Measurements from ENCODE around the gene PTPRN2. TPM values are rescaled to one million over a fixed set of nuclear protein-coding genes. Genes with fewer than 3 reads are reported as not detected.
"Not testable (repeated sequence)": the region's sequence is repeated elsewhere in the genome, so short reads cannot be mapped to it uniquely, and the experiment has no call there.

Gene PTPRN2
- total and polyA plus RNA-seq, 2 donors = 1.7 to 1.9 TPM

GRCh38 chr7:158331826-158332450 is 255.7 kb downstream of the PTPRN2 start:
- 97% methylated on average over 18 of the region's 18 CpGs for WGBS
- H3K27me3 ChIP-seq (ENCODE audit: control insufficient read depth in 2 of 2, insufficient read depth in 1 of 2, low read length in 1 of 2); H3K27ac ChIP-seq (ENCODE audit: low read depth in 1 of 2, low read length in 1 of 2); H3K36me3 ChIP-seq (ENCODE audit: control insufficient read depth in 2 of 2, insufficient read depth in 2 of 2, low read length in 1 of 2); DNase-seq (ENCODE audit: low read depth in 6 of 9, low spot score in 9 of 9); H3K4me3 ChIP-seq (ENCODE audit: low read length in 2 of 2); H3K4me1 ChIP-seq (ENCODE audit: control insufficient read depth in 2 of 2, insufficient read depth in 2 of 2, low read length in 2 of 2): not testable (repeated sequence)
- H3K9me3 ChIP-seq (ENCODE audit: control insufficient read depth in 2 of 2, insufficient read depth in 1 of 2, low read length in 1 of 2) = peaks cover 2 to 35% of the 10 kb centered on the region in 2 donors

GRCh38 chr7:158329686-158330085 is 257.9 kb downstream of the PTPRN2 start:
- DNase-seq (ENCODE audit: low read depth in 6 of 9, low spot score in 9 of 9) = no peak
- H3K36me3 ChIP-seq (ENCODE audit: control insufficient read depth in 2 of 2, insufficient read depth in 2 of 2, low read length in 1 of 2) = no peaks in the 10 kb centered on the region
- no peaks in the 10 kb centered on the region for H3K4me1 ChIP-seq (ENCODE audit: control insufficient read depth in 2 of 2, insufficient read depth in 2 of 2, low read length in 2 of 2)
- no peaks in the 10 kb centered on the region for H3K27me3 ChIP-seq (ENCODE audit: control insufficient read depth in 2 of 2, insufficient read depth in 1 of 2, low read length in 1 of 2)
- no peak overlapping the region for H3K27ac ChIP-seq (ENCODE audit: low read depth in 1 of 2, low read length in 1 of 2)
- peaks cover 2 to 46% of the 10 kb centered on the region in 2 donors for H3K9me3 ChIP-seq (ENCODE audit: control insufficient read depth in 2 of 2, insufficient read depth in 1 of 2, low read length in 1 of 2)
- WGBS = 96% methylated on average over 13 of the region's 13 CpGs
- no peak overlapping the region for H3K4me3 ChIP-seq (ENCODE audit: low read length in 2 of 2)

GRCh38 chr7:158329014-158329610 is 258.5 kb downstream of the PTPRN2 start:
- no peaks in the 10 kb centered on the region for H3K36me3 ChIP-seq (ENCODE audit: control insufficient read depth in 2 of 2, insufficient read depth in 2 of 2, low read length in 1 of 2)
- no peak overlapping the region for H3K4me3 ChIP-seq (ENCODE audit: low read length in 2 of 2)
- 88% methylated on average over 28 of the region's 28 CpGs for WGBS
- no peaks in the 10 kb centered on the region for H3K4me1 ChIP-seq (ENCODE audit: control insufficient read depth in 2 of 2, insufficient read depth in 2 of 2, low read length in 2 of 2)
- no peak overlapping the region for H3K27ac ChIP-seq (ENCODE audit: low read depth in 1 of 2, low read length in 1 of 2)
- DNase-seq (ENCODE audit: low read depth in 6 of 9, low spot score in 9 of 9) = no peak
- peaks cover 2 to 51% of the 10 kb centered on the region in 2 donors for H3K9me3 ChIP-seq (ENCODE audit: control insufficient read depth in 2 of 2, insufficient read depth in 1 of 2, low read length in 1 of 2)
- no peaks in the 10 kb centered on the region for H3K27me3 ChIP-seq (ENCODE audit: control insufficient read depth in 2 of 2, insufficient read depth in 1 of 2, low read length in 1 of 2)

DNA sequence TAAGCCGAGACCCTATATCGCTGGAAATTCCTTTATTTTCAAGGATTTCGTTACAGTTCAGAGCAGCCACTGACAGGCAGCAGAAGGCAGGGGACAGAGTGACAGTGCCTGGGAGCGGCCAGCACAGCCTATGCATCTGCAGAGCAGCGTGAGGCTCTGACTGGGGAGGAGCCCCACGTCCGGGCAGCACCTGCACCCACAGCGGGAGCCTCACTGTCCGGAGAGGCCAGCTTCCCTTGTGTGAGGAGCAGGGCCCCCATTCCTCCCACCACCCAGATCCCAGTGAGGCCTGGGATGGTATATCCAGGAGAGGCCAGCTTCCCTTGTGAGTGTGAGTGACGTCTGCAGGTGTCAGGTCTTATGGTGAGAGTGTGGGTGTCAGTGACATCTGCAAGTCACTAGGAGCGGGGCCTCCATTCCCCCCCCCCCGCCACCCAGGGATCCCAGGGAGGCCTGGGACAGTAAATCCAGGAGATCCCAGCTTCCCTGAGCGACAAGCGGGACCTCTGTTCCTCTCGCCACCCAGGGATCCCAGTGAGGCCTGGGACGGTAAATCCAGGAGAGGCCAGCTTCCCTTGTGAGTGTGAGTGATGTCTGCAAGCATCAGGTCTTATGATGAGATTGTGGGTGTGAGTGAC is 259.1 kb downstream of the PTPRN2 start:
- WGBS = 88% methylated on average over 16 of the region's 16 CpGs
- Histone ChIP-seq H3K4me1 (ENCODE audit: control insufficient read depth in 2 of 2, insufficient read depth in 2 of 2, low read length in 2 of 2) (no peaks in the 10 kb centered on the region), H3K36me3 (ENCODE audit: control insufficient read depth in 2 of 2, insufficient read depth in 2 of 2, low read length in 1 of 2) (no peaks in the 10 kb centered on the region), H3K9me3 (ENCODE audit: control insufficient read depth in 2 of 2, insufficient read depth in 1 of 2, low read length in 1 of 2) (peaks cover 2 to 56% of the 10 kb centered on the region in 2 donors), H3K27ac (ENCODE audit: low read depth in 1 of 2, low read length in 1 of 2) (no peak overlapping the region), H3K4me3 (ENCODE audit: low read length in 2 of 2) (no peak overlapping the region), H3K27me3 (ENCODE audit: control insufficient read depth in 2 of 2, insufficient read depth in 1 of 2, low read length in 1 of 2) (no peaks in the 10 kb centered on the region)
- DNase-seq (ENCODE audit: low read depth in 6 of 9, low spot score in 9 of 9) = no peak

DNA sequence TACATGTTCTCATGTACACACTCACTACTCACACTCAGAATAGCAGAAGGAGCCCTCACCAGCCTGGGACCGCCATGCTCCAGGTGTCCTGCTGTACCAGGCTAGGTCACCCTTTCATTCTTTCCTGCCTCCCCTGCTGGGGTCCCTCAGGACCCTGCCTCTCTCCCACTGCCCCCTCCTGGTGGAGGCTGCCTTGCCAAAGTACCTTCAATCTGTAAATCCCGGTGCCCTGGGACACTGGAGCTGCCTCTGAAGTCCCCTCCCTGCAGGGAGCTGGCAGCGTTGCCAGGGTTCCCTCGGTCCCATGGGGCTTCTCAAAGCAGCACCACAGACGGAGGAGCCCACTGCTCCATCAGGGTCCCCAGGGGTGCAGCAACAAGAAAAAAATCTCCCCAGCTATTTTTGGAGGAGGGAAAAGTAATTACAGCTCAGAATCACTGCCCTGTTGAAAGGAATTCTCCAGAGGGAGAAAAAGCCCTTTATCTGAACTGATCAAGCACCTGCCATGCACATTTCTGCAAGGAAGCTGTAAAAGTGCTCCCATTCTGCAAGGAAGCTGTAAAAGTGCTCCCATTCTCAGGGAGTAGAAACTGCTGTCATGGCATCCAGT is 259.9 kb downstream of the PTPRN2 start:
- WGBS = 72% methylated on average over 5 of the region's 5 CpGs
- no peaks in the 10 kb centered on the region for H3K4me1 ChIP-seq (ENCODE audit: control insufficient read depth in 2 of 2, insufficient read depth in 2 of 2, low read length in 2 of 2)
- no peak for DNase-seq (ENCODE audit: low read depth in 6 of 9, low spot score in 9 of 9)
- peaks cover 2 to 63% of the 10 kb centered on the region in 2 donors for H3K9me3 ChIP-seq (ENCODE audit: control insufficient read depth in 2 of 2, insufficient read depth in 1 of 2, low read length in 1 of 2)
- no peaks in the 10 kb centered on the region for H3K36me3 ChIP-seq (ENCODE audit: control insufficient read depth in 2 of 2, insufficient read depth in 2 of 2, low read length in 1 of 2)
- H3K4me3 ChIP-seq (ENCODE audit: low read length in 2 of 2) = no peak overlapping the region
- H3K27me3 ChIP-seq (ENCODE audit: control insufficient read depth in 2 of 2, insufficient read depth in 1 of 2, low read length in 1 of 2) = no peaks in the 10 kb centered on the region
- H3K27ac ChIP-seq (ENCODE audit: low read depth in 1 of 2, low read length in 1 of 2) = no peak overlapping the region

DNA sequence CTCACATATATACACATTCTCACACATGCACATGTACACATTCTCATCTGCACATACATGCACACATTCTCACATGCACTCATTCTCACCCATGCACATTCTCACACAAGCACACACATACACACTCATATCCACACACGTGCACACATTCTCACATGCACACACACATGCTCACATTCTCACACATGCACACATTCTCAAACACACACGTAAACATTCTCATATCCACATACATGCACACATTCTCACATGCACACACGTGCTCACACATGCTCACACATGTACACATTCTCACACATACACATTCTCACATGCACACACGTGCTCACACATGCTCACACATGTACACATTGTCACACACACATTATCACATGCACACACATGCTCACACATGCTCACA is 260.6 kb downstream of the PTPRN2 start:
- Histone ChIP-seq H3K27ac (ENCODE audit: low read depth in 1 of 2, low read length in 1 of 2) (no peak overlapping the region), H3K4me1 (ENCODE audit: control insufficient read depth in 2 of 2, insufficient read depth in 2 of 2, low read length in 2 of 2) (no peaks in the 10 kb centered on the region), H3K27me3 (ENCODE audit: control insufficient read depth in 2 of 2, insufficient read depth in 1 of 2, low read length in 1 of 2) (no peaks in the 10 kb centered on the region), H3K36me3 (ENCODE audit: control insufficient read depth in 2 of 2, insufficient read depth in 2 of 2, low read length in 1 of 2) (no peaks in the 10 kb centered on the region), H3K9me3 (ENCODE audit: control insufficient read depth in 2 of 2, insufficient read depth in 1 of 2, low read length in 1 of 2) (peaks cover 0 to 66% of the 10 kb centered on the region in 2 donors), H3K4me3 (ENCODE audit: low read length in 2 of 2) (no peak overlapping the region)
- 92% methylated on average over 4 of the region's 4 CpGs for WGBS
- DNase-seq (ENCODE audit: low read depth in 6 of 9, low spot score in 9 of 9) = no peak

GRCh38 chr7:158325530-158326381 is 261.9 kb downstream of the PTPRN2 start:
- Histone ChIP-seq H3K27ac (ENCODE audit: low read depth in 1 of 2, low read length in 1 of 2) (no peak overlapping the region), H3K27me3 (ENCODE audit: control insufficient read depth in 2 of 2, insufficient read depth in 1 of 2, low read length in 1 of 2) (no peaks in the 10 kb centered on the region), H3K36me3 (ENCODE audit: control insufficient read depth in 2 of 2, insufficient read depth in 2 of 2, low read length in 1 of 2) (no peaks in the 10 kb centered on the region), H3K4me3 (ENCODE audit: low read length in 2 of 2) (no peak overlapping the region), H3K4me1 (ENCODE audit: control insufficient read depth in 2 of 2, insufficient read depth in 2 of 2, low read length in 2 of 2) (no peaks in the 10 kb centered on the region), H3K9me3 (ENCODE audit: control insufficient read depth in 2 of 2, insufficient read depth in 1 of 2, low read length in 1 of 2) (peaks cover 0 to 73% of the 10 kb centered on the region in 2 donors)
- DNase-seq (ENCODE audit: low read depth in 6 of 9, low spot score in 9 of 9) = no peak
- 61% methylated on average over 27 of the region's 27 CpGs for WGBS

DNA sequence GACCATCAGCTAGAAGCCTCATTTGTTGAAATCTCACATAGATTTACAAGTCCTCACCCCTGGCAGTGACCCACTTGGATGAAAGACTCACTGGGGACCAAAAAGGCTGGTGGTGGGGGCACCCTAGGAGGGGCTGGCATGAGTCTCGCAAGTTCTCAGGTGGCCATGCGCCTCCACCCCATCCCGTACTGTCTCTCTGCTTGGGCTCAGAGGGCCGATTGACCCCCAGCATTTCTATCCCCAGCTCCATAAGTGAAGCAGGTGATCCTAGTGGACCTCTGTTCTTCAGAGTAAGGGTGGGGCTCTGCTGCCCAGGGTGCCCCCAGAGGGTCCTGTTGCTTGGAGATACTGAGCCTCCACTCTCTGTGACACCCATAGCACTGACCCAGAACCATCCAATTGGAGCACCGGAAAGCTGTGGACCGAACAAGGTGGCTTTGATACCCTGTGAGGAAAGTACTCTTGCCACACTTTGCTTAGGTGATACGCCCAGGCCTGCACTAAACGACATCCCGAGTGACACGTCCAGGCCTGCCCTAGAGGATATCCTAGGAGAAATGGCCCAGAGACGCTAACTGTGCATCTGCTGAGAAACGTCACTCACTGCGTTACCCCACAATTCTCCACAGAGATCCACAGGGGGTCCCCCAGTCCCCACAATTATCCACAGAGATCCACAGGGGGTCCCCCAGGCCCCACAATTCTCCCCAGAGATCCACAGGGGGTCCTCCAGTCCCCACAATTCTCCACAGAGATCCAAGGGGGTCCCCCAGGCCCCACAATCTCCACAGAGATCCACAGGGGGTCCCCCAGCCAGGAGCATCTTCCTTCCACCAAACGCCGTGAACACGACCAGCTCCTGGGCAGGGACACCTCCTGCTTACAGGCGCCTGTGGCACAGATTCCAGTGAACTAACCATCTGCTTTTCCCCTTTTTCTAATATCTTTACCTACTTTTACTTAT is 262.9 kb downstream of the PTPRN2 start:
- WGBS = 86% methylated on average over 17 of the region's 17 CpGs
- H3K4me1 ChIP-seq (ENCODE audit: control insufficient read depth in 2 of 2, insufficient read depth in 2 of 2, low read length in 2 of 2) = no peaks in the 10 kb centered on the region
- H3K27ac ChIP-seq (ENCODE audit: low read depth in 1 of 2, low read length in 1 of 2) = no peak overlapping the region
- H3K4me3 ChIP-seq (ENCODE audit: low read length in 2 of 2) = no peak overlapping the region
- no peaks in the 10 kb centered on the region for H3K27me3 ChIP-seq (ENCODE audit: control insufficient read depth in 2 of 2, insufficient read depth in 1 of 2, low read length in 1 of 2)
- no peaks in the 10 kb centered on the region for H3K36me3 ChIP-seq (ENCODE audit: control insufficient read depth in 2 of 2, insufficient read depth in 2 of 2, low read length in 1 of 2)
- DNase-seq (ENCODE audit: low read depth in 6 of 9, low spot score in 9 of 9) = no peak
- peaks cover 0 to 79% of the 10 kb centered on the region in 2 donors for H3K9me3 ChIP-seq (ENCODE audit: control insufficient read depth in 2 of 2, insufficient read depth in 1 of 2, low read length in 1 of 2)

Measured in thymus (tissue), 11 donors.